Muscle layer of duodenum (tissue), 2 donors: Measurements from ENCODE around the gene DNPH1.
A peak's percentile ranks its signal among the peaks of the same experiment; 100 is the strongest.

Experiments used
- H3K27ac ChIP-seq: one replicate; pipeline ENCODE4 v1.7.0; 2013; ENCODE audit warnings: mild to moderate bottlenecking, low read length
- H3K27me3 ChIP-seq: one replicate; pipeline ENCODE4 v1.7.0; 2013; ENCODE audit warnings: low read depth, mild to moderate bottlenecking, control low read depth, low read length
- H3K36me3 ChIP-seq, 2 donors: one replicate each; pipeline ENCODE4 v1.7.0; 2013; ENCODE audit warnings: low read length in 2 of 2, control low read depth in 1 of 2, mild to moderate bottlenecking in 1 of 2; ENCODE audit not compliant: insufficient read depth in 2 of 2, control insufficient read depth in 1 of 2
- H3K4me1 ChIP-seq, 2 donors: one replicate each; pipeline ENCODE4 v1.7.0; 2013; ENCODE audit warnings: low read length in 2 of 2, mild to moderate bottlenecking in 2 of 2, control low read depth in 1 of 2, moderate library complexity in 1 of 2; ENCODE audit not compliant: insufficient read depth in 2 of 2, control insufficient read depth in 1 of 2
- H3K4me3 ChIP-seq, 2 donors: one replicate each; pipeline ENCODE4 v1.7.0; 2013; ENCODE audit warnings: low read length in 2 of 2, low read depth in 1 of 2, mild to moderate bottlenecking in 1 of 2
- H3K9me3 ChIP-seq, 2 donors: one replicate each; pipeline ENCODE4 v1.7.0; 2013; ENCODE audit warnings: low read length in 2 of 2, control low read depth in 1 of 2, mild to moderate bottlenecking in 1 of 2; ENCODE audit not compliant: control insufficient read depth in 1 of 2
- donor health status: healthy.

The DNPH1 gene

DNA sequence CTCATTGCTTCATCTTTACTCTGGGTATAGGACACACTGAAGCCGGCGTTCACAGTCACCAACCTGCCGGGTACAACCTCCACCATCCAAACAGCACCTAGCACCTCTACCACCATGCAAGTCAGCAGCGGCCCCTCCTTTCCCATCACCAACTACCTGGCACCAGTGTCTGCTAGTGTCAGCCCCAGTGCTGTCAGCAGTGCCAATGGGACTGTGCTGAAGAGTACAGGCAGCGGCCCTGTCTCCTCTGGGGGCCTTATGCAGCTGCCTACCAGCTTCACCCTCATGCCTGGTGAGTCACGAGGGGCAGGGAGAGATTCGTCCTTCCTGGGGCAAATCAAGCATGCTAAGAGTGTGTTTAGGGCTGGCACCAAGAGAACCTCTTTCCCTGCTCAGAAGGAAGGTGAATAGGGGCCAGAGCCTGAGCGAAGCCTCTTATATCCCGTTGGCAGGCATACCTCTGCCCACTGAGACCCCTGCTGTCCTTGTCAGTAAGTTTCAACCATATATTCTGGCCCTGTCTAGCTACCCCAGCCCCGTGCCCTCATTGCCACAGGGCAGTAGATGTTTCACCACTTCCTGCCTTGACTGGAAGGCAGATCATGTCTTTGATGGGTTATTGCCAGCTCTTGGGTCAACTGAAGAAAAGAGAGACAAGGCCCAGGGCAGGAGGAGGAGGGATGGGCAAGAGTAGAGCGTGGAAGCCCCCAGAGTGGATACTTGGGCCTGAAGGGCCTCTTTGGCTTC lies 53.4 kb downstream of the DNPH1 start:
- H3K36me3 ChIP-seq: peaks cover 40 to 45% of the 10 kb centered on the region in 2 donors
- peak overlapping the region; percentile 95 for H3K27ac ChIP-seq
- no peaks in the 10 kb centered on the region for H3K27me3 ChIP-seq
- peaks cover 17 to 30% of the 10 kb centered on the region in 2 donors for H3K4me1 ChIP-seq
- H3K9me3 ChIP-seq: no peaks in the 10 kb centered on the region
- peak overlapping the region in 1 of 2 donors; percentile 91 for H3K4me3 ChIP-seq
